ENCODE measurements around the gene TYR. TPM values are rescaled to one million over a fixed set of nuclear protein-coding genes. Genes with fewer than 3 reads are reported as not detected.
"Not testable (repeated sequence)": the region's sequence is repeated elsewhere in the genome, so short reads cannot be mapped to it uniquely, and the experiment has no call there.

The TYR gene
- total RNA-seq, 2 experiments from 2014 or later, result not detected

DNA sequence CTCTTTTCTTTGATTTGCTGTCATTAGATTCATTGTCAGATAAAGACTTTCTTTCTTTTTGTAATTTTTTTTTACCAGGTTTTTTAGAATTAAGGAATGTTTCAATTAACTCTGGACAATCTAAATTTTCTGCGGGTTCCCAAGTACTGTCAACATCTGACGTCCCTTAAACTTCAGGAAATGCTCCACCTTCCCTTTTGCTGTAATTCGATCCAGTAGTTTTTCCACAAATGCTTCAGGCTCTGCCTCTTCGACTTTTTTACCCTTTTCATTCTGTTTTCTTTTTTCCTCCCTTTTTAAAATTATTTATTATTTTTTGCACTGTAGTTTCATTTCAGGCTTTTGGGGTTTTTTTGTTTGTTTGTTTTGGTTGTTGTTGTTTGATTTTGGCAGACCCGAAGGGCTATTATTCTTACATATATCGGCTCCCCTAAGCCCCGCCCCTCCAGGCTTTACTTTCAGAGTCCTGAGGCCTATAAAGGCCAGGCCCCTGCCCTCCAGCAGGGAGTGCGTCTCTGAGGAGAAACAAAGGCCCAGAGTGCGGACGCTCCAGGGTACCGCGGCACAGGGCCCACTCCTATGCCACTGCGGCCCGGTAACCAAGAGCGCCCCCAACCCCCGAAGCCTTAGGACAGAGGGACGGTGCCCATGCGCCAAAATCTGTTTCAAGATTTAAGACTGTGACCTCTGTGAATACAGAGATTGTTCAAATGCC, 116.4 kb downstream of the TYR start:
- H3K4me3 Mint-ChIP-seq, result no peak overlapping the region
- intact Hi-C loops (cut with micrococcal nuclease), result no loop called here
- no peaks in the 10 kb centered on the region for H3K9me3 Mint-ChIP-seq
- ChIA-PET CTCF (no interaction called here), POLR2A (no interaction called here)
- no peak for ATAC-seq
- peaks cover 1% of the 10 kb centered on the region for H3K27me3 Mint-ChIP-seq
- TF ChIP-seq, protein P1, sequence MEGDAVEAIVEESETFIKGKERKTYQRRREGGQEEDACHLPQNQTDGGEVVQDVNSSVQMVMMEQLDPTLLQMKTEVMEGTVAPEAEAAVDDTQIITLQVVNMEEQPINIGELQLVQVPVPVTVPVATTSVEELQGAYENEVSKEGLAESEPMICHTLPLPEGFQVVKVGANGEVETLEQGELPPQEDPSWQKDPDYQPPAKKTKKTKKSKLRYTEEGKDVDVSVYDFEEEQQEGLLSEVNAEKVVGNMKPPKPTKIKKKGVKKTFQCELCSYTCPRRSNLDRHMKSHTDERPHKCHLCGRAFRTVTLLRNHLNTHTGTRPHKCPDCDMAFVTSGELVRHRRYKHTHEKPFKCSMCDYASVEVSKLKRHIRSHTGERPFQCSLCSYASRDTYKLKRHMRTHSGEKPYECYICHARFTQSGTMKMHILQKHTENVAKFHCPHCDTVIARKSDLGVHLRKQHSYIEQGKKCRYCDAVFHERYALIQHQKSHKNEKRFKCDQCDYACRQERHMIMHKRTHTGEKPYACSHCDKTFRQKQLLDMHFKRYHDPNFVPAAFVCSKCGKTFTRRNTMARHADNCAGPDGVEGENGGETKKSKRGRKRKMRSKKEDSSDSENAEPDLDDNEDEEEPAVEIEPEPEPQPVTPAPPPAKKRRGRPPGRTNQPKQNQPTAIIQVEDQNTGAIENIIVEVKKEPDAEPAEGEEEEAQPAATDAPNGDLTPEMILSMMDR (IDR thresholded peaks at IDR 0.05), result no peak
- no peaks in the 10 kb centered on the region for H3K4me1 Mint-ChIP-seq (ENCODE audit: low read depth)
- no peak for DNase-seq
- no peak overlapping the region for H3K27ac Mint-ChIP-seq
- no peaks in the 10 kb centered on the region for H3K36me3 Mint-ChIP-seq (ENCODE audit: low read depth)

GRCh38 chr11:89295023-89295422, 117.3 kb downstream of the TYR start:
- not testable (repeated sequence) for ATAC-seq

DNA sequence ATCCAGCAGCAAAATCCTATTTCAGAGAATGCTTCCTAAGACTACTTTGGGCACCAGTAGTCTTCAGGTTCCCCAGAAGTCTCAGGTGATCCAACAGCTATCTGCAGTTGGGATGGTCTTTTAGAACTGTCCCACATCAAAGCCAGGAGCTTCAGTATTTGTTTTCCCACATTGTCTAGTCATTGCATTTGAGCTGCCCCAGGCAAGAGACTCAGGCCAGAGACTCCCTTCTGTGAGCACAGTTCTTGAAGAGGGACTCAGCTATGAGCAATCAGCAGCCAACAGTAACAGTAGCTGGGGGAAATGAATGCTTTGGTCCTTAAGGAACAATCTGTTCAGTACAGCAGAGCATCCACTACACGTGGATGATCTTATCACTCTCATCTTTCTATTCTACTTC, 125.4 kb downstream of the TYR start:
- H3K36me3 Mint-ChIP-seq (ENCODE audit: low read depth); DNase-seq; H3K27me3 Mint-ChIP-seq; H3K4me1 Mint-ChIP-seq (ENCODE audit: low read depth); H3K4me3 Mint-ChIP-seq; CTCF ChIA-PET; H3K9me3 Mint-ChIP-seq; H3K27ac Mint-ChIP-seq; ATAC-seq; intact Hi-C loops (cut with micrococcal nuclease); POLR2A ChIA-PET: not testable (repeated sequence)

More at GRCh38 chr11:89295023-89295422, 117.3 kb downstream of the TYR start:
- CTCF ChIA-PET; H3K4me3 Mint-ChIP-seq; DNase-seq; intact Hi-C loops (cut with micrococcal nuclease); H3K4me1 Mint-ChIP-seq (ENCODE audit: low read depth); H3K27me3 Mint-ChIP-seq; H3K27ac Mint-ChIP-seq; H3K9me3 Mint-ChIP-seq; H3K36me3 Mint-ChIP-seq (ENCODE audit: low read depth); POLR2A ChIA-PET: not testable (repeated sequence)

DNA sequence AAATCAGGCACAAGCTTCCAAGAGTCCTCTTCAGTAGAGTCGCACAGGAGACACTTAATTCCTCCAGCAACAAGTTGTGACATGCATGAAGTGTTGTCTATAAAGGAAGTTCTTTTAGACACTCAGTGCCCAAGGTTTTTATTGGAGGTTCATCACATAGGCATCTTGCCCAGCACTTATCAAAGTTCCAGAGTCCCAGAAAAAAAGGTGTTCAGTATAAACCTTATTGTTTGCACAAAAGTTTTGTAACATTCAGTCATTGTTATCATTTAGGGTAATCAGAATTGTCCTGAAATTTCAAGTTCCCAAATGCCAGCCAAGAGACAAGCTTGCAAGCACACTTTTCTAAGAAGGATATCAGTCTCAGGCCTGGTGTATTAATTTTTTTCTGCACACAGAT, 130.6 kb downstream of the TYR start:
- H3K4me3 Mint-ChIP-seq; H3K4me1 Mint-ChIP-seq (ENCODE audit: low read depth); CTCF ChIA-PET; intact Hi-C loops (cut with micrococcal nuclease); H3K9me3 Mint-ChIP-seq; ATAC-seq; POLR2A ChIA-PET; H3K27ac Mint-ChIP-seq; H3K27me3 Mint-ChIP-seq; H3K36me3 Mint-ChIP-seq (ENCODE audit: low read depth); DNase-seq: not testable (repeated sequence)

DNA sequence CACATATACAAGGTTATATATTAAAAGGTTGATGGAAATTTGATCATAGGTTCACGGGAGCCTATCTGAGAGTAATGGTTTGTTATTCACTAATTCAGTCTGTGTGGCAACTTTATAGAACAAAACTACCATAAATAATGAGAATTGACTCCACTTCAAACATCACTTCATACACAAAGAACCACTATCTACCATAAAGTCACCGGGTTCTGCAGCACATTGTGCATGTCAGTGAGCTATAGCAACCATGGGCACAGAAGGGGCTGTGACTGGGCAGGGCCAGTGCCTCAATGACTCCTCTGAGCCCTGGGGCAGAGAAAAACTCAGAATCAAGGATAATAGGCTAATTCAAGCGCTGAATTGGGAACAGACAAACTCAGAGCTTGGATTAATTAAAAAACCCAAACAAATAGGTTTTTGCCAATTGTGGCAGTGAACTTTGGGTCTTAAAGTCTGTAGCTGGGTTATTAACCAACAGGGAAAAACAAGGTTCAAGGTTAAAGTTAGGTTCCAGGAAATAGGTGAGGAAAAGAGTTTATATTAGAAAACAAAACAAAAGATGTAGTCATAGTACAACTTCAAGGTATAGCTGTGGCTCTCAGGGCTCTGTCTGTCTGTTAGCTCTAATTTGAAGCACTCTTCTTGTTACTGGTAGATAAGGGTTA, 131.8 kb downstream of the TYR start:
- H3K4me3 Mint-ChIP-seq; H3K27ac Mint-ChIP-seq; CTCF ChIA-PET; intact Hi-C loops (cut with micrococcal nuclease); POLR2A ChIA-PET; H3K9me3 Mint-ChIP-seq; H3K4me1 Mint-ChIP-seq (ENCODE audit: low read depth); DNase-seq; H3K27me3 Mint-ChIP-seq; ATAC-seq; H3K36me3 Mint-ChIP-seq (ENCODE audit: low read depth): not testable (repeated sequence)

DNA sequence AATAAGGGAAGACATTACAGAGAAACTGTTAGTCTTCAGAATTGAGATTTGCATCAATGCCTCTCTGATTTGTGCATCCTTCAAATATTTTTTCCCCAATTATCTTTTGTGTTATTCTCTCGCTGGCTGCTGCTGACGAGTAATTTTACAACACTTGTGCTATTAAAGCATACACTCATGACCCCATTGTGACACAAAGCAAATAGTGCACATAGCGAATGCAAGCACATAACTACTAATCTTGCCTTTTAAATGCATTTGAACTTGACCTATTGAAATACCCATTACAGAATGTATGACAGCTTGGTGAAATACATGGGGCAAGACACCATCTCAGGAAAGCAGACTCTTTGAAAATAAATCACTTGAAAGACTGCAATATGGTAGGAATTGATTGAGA, 132.9 kb downstream of the TYR start:
- DNase-seq; intact Hi-C loops (cut with micrococcal nuclease); POLR2A ChIA-PET; H3K9me3 Mint-ChIP-seq; H3K4me1 Mint-ChIP-seq (ENCODE audit: low read depth); H3K27ac Mint-ChIP-seq; ATAC-seq; CTCF ChIA-PET; H3K27me3 Mint-ChIP-seq; H3K4me3 Mint-ChIP-seq; H3K36me3 Mint-ChIP-seq (ENCODE audit: low read depth): not testable (repeated sequence)

DNA sequence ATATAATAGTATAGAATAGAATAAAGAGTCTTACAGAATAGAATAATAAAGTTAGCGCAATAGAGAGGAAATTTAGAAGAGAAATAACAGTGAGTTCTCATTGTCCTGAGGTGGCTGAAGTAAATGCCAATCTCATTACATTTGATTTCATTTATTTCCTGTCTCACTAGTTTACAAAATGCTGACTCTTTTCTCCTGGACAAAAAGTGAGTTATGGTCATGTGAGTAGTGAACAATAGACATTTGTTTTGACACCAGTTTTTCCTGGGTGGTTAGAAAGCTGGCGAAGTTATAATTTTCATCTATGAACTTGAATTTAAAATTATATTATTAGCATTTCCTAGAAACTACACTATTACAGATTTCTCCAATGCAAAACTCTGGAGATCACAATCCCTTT, 143.7 kb downstream of the TYR start:
- POLR2A ChIA-PET, result no interaction called here
- H3K27ac Mint-ChIP-seq, result no peak overlapping the region
- ATAC-seq (no peak), DNase-seq (no peak)
- no peak overlapping the region for H3K4me3 Mint-ChIP-seq
- H3K9me3 Mint-ChIP-seq, result no peaks in the 10 kb centered on the region
- H3K4me1 Mint-ChIP-seq (ENCODE audit: low read depth), result no peaks in the 10 kb centered on the region
- H3K27me3 Mint-ChIP-seq, result no peaks in the 10 kb centered on the region
- intact Hi-C loops (cut with micrococcal nuclease), result no loop called here
- TF ChIP-seq, protein P1 (IDR thresholded peaks at IDR 0.05), result no peak
- CTCF ChIA-PET, result no interaction called here
- H3K36me3 Mint-ChIP-seq (ENCODE audit: low read depth), result no peaks in the 10 kb centered on the region

Data from activated CD8-positive, alpha-beta T cell treated with anti-CD3 and anti-CD28 coated beads for 36 hours (primary cell).